HG02870 (cell line): Measurements from ENCODE around the gene CHAF1A.

ENCODE experiments used
- ATAC-seq: cut with Tn5 transposase; IDR thresholded peaks from one replicate; pipeline ENCODE4 v1.9.1; 2021; ENCODE audit warnings: mild to moderate bottlenecking, moderate library complexity; ENCODE audit not compliant: unreplicated experiment

The CHAF1A gene

GRCh38 chr19:4482721-4483364 lies 80.4 kb downstream of the CHAF1A start:
- no peak for ATAC-seq

DNA sequence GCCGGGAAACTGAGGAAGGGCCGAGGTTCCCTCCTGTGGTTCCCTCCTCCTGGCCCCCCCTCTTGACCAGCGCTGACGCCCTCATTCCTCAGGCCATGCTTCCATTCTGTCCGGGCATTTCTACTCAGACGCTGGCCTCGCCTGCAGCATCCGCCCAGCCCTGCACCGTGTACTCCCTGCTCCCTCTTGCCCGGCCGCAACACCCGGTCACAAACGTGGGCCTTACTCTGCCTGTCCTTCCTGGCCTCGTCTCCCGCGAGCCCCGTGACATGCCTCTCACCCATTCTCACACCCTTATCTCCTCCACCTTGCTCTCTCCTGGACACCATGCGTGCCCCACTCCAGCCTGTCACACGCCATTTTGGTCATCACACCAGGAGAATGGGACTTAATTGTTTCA lies 80.9 kb downstream of the CHAF1A start:
- ATAC-seq: no peak

DNA sequence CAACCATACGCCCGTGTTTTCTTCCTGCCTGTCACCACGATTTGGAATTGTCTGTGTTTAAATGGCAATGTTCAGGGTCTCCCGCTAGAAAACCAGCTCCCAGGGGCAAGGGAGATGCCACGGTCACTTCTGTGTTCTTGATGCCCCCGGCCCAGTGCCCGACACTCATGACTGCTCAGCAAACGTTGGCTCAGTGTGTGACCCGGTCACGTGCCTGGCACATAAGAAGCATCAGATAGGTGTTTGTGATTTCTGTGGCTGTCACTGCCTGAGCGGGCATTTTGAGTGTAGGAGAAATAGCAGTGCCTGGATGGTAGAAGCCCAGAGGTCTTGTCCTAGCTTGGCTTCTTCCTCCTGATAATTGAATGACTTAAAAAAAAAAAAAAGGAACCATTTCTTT lies 85.1 kb downstream of the CHAF1A start:
- no peak for ATAC-seq

DNA sequence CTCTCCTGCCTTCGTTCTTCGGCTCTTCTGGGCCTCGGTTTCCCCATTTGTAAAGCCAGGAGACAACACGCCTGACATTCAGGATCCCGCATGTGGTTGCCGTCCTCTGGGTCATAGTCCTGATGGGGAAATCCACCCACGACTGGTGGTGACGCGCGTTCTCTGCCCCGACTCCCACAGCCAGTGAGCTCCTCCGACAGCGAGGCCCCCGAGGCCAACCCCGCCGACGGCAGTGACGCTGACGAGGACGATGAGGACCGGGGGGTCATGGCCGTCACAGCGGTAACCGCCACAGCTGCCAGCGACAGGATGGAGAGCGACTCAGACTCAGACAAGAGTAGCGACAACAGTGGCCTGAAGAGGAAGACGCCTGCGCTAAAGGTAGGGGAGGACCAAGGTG lies 86.1 kb downstream of the CHAF1A start:
- no peak for ATAC-seq

DNA sequence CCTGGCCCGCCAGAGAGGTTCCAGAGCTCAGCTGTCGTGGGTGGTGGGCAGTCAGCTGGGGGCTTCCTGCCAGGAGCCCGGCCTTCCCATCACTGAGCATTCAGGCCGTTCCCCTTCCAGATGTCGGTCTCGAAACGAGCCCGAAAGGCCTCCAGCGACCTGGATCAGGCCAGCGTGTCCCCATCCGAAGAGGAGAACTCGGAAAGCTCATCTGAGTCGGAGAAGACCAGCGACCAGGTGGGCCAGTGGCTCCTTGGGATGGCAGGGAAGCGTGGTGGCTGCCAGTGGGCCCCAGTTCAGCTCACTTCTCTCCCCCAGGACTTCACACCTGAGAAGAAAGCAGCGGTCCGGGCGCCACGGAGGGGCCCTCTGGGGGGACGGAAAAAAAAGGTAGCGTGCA lies 89.0 kb downstream of the CHAF1A start:
- no peak for ATAC-seq

- no peak for ATAC-seq
Measured at GRCh38 chr19:4492337-4493103, 90.1 kb downstream of the CHAF1A start.
